COR-L47 (cell line): ENCODE results near the gene MCUR1.
"Not testable (repeated sequence)": the region's sequence is repeated elsewhere in the genome, so short reads cannot be mapped to it uniquely, and the experiment has no call there.

Source experiments
- DNase-seq: peaks from one replicate; lab custom pipeline; 2025; lab: John Stamatoyannopoulos, UW

MCUR1 gene, protein sequence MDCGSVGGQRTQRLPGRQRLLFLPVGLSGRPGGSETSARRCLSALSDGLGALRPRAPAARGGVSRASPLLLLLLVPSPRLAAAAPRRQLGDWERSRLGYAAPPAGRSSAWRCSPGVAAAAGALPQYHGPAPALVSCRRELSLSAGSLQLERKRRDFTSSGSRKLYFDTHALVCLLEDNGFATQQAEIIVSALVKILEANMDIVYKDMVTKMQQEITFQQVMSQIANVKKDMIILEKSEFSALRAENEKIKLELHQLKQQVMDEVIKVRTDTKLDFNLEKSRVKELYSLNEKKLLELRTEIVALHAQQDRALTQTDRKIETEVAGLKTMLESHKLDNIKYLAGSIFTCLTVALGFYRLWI

DNA sequence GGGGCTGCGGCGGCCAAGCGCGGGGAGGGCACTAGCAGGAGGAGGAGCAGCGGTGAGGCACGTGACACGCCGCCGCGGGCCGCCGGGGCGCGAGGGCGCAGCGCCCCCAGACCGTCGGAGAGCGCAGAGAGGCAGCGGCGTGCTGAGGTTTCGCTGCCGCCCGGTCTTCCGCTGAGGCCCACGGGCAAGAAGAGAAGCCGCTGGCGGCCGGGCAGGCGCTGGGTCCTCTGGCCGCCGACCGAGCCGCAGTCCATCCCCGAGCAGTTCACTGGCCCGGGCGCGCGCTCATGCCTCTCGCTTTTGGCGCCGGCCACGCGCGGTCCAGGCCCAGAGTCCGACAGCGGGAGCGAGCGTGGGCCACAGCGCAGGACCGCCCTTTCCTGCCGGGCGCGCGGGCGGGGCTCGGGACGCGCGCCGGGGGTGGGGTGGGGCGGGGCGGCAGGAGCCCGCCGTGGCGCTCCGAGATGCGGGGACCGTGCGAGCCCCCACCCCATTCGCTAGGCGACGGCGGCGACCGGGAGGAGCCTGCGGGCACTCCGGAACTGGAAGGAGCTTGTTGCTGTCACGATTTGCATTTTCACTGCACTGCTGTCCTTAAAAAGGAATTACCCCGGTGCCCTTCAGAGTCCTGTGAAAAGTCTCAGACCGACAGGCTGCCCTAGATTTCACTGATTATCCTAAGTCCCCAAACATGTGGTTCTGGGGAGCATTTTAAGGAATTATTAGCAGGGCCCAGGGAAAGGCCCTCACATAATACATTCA lies at the start of gene MCUR1:
Gene MCUR1, minus strand, starts transcription at position 382 of the 762 bp plus-strand sequence. Its CDS starts 128 bp downstream, at position 254.
- peak; percentile 88 for DNase-seq

DNA sequence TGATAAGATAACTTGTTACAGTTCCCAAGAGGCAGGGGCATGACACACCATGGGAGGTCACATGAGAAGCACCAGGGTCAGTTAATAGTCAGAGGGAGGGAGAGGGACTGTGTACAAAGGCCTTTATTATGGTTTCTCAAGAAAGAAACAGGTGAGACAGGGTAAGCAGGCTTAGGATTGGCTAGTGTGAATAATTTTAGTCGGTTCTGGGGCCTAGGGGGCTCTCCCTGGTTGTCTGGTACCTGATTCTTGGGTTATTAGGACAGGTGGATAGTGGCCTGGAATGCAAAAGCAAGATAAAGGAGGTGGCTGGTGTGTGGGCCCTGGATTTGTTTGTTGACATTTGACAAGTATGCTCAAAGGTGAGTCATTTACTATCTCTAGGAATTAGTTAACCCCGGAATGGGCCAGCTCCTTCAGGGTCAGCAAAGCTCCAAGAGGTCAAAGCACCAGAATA lies 49.4 kb upstream of the MCUR1 start:
- DNase-seq: no peak

DNA sequence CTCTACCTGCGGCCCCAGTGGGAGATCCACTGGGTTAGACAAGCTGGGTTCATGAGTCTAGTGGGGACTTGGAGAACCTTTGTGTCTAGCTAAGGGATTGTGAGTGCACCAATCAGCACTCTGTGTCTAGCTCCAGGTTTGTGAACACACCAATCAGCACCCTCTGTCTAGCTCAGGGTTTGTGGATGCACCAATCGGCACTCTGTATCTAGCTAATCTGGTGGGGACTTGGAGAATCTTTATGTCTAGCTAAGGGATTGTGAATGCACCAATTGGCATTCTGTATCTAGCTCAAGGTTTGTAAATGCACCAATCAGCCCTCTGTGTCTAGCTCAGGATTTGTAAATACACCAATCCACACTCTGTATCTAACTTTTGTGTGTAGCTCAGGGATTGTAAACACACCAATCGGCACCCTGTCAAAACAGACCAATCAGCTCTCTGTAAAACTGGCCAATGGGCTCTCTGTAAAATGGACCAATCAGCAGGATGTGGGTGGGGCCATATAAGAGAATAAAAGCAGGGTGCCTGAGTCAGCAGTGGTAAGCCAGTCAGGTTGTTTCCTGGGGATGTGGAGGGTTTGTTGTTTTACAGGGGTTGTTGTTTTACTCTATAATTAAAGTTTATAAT lies 46.3 kb upstream of the MCUR1 start:
- not testable (repeated sequence) for DNase-seq

DNA sequence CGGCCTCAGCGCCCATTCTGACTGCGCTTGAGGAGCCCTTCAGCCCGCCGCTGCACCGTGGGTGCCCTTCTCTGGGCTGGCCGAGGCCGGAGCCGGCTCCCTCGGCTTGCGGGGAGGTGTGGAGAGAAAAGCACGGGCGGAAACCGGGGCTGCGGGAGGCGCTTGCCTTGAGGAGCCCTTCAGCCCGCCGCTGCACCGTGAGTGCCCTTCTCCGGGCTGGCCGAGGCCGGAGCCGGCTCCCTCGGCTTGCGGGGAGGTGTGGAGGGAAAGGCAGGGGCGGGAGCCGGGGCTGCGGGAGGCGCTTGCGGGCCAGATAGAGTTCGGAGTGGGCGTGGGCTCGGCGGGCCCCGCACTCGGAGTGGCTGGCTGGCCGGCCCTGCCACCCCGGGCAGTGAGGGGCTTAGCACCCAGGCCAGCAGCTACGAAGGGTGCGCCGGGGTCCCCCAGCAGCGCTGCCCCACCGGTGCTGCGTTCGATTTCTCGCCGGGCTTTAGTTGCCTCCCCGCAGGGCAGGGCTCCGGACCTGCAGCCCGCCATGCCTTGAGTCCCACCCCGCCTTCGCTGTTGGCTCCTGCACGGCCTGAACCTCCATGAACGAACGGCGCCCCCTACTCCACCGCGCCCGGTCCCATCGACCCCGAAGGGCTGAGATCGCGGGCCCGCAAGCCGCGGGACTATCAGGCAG lies 45.7 kb upstream of the MCUR1 start:
- DNase-seq: no peak

DNA sequence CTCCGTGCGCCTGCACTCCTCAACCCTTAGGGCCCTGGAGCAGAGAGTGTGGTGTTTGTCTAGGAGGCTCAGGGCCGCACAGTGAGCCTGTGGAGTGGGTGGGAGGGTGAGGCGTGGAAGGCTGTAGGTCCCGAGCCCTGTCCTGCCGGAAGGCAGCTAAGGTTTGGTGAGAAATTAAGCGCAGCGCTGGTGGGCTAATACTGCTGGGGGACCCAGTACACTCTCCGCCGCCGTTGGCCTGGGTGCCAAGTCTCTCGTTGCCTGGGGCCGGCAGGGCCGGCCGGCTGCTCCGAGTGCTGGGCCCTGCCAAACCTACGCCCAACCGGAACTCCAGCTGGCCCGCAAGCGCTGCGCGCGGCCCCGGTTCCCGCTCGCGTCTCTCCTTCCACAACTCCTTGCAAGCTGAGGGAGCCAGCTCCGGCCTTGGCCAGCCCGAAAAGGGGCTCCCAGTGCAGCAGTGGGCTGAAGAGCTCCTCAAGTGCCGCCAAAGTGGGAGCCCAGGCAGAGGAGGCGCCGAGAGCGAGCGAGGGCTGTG lies 40.4 kb upstream of the MCUR1 start:
- no peak for DNase-seq

DNA sequence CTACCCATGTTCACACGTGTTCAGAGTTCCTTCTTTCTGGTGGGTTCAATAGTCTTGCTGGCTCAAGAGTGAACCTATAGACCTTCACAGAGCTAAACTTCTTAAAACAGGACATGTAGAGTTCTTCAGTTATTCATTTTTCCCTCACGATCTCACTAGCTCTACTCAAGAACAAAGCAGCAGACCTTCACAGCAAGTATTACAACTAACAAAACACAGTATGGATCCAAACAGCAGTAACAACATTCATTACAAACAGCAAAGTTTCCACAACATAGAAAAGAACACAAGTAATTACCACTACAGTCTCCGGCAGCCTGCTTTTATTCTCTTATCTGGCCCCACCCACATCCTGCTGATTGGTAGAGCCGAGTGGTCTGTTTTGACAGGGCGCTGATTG lies 39.5 kb upstream of the MCUR1 start:
- DNase-seq: no peak

DNA sequence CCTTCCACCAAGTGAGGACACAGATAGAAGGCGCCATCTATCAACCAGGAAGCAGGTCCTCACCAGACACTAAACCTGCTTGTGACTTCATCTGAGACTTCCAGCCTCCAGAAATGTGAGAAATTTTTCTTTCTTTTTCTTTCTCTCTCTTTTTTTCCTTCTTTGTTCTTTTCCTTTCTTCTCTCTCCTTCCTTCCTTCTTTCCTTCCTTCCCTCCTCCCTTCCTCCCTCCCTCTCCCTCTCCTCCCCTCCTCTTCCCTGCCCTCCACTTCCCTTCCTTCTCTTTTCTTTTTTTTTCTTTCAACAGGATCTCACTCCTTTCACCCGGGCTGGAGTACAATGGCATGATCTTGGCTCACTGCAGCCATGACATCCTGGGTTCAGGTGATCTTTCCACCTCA lies 37.4 kb upstream of the MCUR1 start:
- no peak for DNase-seq

DNA sequence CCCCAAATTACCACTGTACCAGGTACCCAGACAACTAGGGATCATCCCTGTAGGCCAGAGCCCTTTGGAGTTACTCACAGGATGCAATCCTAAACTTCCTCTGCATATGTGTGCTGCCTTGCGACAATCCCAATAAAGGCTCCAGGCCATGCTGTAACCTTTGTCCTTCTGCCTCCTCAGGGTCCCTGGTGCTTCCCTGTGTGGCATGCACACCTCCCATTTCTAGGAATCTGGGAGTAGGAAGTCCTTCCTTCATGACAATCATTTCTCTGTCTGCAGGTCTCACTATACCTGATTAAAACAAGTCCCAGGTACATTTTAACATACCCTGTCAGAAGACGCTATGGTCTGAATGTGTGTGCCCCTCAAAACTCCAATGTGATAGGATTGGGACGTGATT lies 37.0 kb upstream of the MCUR1 start:
- DNase-seq: no peak

DNA sequence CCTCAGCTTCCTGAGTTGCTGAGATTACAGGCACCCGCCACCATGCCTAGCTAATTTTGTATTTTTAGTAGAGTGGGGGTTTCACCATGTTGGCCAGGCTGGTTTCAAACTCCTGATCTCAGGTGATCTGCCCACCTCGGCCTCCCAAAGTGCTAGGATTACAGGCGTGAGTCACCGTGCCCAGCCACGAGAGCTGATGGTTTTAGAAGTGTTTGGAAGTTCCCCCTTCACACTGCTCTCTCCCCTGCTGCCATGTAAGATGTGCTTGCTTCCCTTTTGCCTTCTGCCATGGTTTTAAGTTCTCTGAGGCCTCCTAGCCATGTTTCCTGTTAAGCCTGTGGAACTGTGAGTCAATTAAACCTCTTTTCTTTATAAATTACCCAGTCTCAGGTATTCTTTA lies 36.3 kb upstream of the MCUR1 start:
- not testable (repeated sequence) for DNase-seq

DNA sequence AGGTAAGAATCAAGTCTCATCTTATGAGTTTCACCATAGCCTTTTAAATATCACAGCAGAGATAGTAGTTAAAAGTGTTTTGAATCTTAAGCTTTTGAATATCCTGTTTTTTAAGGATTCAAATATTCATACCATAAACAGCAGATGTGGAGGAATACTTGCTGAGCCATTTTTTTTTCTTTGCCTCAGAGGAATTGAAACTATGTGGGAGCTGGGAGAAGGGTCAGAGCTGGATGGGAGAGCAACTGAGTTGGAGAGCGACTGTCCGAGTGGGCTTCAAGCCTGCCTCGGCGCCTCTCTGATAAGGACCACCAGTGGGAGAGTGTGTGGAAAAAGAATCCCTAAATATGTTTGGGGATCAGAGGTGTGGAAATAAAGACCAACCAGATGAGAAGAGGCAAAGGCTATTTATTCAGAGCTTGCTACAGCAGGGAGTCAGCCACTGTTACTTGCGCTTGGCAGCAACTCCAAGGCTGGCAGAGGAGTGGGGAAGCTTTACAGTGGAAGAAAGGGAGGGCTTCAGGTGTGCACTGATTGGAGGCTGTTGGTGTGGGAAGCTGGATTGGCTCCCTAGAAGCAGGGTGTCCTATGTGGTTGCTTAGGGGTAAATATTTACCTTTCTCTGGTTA lies 34.3 kb upstream of the MCUR1 start:
- DNase-seq: peak; percentile 68

DNA sequence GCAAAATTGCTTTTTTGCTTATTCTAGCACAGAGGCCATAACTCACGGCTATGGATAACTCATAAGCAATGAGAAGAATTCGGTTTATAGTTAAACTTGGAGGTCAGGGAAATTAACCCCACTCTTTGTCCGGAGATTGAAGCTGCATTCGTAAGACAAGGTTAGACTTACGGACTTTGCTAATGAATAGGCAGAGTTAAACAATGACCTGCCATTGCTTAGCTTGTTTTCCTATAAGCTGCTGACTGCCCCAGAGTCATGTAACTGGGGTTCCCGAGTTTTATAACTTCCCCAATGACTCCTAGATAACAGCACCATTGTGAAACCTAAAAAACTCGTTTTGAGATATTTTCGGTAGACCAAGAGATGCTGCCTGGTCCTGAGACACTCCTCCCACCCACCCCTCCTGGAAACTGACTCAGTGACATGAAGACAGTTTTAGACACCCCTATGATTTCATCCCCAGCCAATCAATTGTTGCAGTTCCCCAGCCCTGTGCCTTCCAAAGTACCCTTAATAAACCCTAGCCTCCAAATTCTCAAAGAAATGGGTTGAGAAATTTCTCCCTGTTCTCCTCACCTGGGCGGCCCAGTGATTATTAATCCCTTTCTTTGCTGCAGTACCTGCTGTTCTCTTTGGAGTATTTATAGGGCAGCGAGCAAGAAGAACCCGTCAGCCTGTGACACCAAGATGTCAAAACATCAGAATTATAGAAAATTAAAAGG lies 33.1 kb upstream of the MCUR1 start:
- DNase-seq: no peak

DNA sequence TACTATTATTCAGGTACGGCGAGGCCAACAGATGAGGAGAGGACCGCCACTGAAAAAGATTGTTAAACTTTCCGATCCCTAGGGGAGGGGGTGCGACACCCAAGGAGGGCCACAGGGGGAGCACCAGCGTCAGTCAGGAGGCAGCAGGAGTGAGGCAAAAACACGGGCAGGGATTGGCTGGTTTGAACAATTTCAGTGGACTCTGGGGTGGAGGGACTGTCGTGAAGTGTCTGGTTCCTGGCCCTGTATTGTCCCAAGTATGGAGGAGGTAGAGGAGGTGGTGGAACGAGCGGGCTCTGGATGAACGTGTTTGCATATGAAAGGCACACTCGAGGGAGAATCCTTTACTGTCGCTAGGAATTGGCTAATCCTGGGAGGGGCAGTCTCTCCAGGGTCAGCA lies 32.5 kb upstream of the MCUR1 start:
- DNase-seq: no peak

DNA sequence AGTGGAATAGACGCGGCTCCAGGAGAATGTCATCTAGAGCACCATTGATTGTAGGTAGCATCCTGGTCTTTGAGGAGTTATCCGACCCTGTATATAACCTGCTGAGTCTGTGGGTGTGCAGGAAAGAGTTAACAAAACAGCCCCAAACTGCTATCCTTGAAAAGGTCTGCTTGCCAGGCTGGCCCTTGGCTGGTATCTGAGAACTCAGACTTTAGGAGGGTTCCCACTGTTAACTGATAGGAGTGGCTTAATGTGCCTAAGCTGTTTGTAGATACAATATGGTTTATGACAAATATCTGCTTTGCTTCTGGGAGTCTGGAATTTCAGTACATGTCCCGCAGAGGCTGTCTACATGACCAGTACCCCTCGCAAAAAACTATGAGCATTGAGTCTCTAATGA lies 27.6 kb upstream of the MCUR1 start:
- DNase-seq: no peak

DNA sequence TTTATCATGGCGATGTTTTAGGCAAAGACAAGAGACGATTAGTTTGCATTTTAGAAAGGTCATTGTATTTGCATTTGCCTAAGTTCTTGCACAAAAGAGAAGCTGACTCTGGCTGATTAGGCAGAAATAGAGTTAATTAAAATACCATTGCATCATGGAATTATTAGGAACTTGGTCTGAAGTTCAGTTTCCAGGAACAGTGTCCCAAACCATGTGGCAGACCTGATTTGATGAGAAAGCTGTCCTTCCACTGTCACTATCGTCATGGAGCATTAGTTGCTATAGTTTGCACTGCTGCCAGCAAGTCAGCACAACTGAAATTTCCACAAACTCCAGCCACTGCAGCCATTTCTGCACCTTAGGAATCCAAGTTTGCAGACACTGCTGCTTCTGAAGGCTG lies 24.3 kb upstream of the MCUR1 start:
- DNase-seq: no peak

DNA sequence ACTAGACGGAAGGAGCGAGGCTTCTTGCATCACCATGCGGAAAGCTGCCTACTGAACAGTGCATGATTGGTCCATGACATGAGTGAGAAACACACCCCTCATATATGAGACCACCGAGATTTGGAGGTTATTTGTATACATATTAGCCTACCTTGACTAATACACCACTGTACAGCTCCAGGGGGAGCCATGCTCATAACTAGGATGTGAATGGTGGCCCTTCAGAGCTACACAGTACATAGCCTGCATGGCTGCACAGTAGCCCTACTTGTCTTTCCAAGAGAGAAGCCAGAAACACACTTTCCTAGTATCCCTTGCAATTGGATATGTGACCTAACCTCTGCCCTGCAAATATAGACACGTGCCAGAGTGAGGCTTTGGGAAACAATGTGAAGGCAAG lies 21.8 kb upstream of the MCUR1 start:
- DNase-seq: no peak

DNA sequence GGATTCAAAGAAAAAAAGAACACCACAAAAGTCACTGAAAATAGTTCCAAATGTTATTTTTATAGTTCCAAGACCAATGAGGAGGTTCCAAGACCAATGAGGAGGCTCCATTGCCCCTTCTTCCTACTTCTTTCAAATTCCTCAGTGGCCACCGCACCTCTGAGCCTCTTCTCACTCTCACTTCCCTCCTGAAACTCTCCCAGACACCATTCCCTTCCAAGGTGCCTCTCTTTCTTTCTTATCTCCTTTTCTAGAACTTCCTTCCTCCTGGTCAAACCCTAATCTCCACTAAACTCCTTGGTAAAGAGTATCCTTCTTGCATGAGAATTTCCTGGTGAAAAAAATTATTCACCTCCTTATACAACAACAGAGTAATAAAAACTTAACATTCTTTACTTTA lies 20.4 kb upstream of the MCUR1 start:
- no peak for DNase-seq

DNA sequence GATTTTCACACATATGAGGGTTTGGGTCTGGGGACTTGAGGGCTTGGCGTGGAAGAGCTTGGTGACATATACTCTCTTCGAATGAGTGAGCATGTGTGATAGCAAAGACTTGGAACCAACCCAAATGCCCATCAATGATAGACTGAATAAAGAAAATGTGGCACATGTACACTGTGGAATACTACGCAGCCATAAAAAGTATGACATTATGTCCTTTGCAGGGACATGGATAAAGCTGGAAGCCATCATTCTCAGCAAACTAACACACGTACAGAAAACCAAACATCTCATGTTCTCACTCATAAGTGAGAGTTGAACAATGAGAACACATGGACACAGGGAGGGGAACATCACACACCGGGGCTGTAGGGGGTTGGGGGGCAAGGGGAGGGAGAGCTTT lies 19.7 kb upstream of the MCUR1 start:
- DNase-seq: not testable (repeated sequence)

DNA sequence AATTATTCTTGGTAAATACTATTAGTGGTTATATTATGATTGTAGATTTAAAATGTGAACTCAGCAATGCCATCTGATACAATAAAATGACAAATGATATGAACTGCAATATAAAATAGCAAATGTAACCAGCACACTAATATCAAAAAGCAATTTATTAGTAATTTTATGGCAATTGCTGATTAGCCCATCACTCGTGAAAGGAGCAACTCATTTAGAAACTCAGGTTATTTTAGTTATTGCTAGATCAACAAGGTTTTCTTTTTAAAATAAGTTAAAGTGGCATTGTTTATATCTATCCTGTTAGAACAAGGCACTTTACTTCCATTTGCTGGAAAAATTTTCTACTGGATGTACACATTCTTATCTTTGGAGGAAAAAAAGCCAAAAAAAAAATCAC lies 18.4 kb upstream of the MCUR1 start:
- no peak for DNase-seq

DNA sequence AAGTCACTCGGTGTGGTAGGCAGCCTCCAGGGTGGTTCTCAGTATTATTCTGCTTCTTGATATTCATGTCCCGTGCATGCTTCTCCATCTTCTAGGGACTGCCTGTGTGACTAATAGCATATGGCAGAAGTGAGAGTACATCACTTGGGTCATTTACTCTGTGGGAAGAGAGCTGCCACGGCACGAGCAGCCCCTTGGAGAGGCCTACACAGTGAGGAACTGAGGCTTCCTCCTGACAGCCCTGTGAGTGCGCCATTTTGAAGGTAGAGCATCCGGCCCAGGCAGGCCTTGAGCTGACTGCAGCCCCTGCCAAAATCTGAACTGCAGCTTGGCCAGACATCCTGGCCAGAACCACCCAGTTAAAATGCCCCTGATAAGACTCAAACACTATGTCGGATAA lies 17.3 kb upstream of the MCUR1 start:
- DNase-seq: no peak

DNA sequence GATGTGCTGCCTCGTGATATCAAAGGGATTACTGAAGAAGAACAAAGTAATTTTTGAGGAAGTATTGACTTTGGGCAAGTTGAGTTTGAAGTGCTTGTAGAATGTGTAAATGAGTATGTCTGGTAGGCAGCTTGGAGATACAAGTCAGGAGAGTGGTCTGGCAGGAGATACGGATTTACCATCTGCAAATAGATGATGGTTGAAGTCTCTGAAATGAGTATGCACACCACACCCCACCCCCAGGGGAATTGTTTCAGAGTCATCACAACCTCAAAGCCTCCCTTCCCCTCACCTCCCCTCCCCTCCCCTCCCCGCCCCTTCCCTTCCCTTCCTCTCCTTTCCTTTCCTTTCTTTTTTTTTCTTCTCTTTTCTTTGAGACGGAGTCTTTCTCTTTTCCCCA lies 16.4 kb upstream of the MCUR1 start:
- DNase-seq: no peak

DNA sequence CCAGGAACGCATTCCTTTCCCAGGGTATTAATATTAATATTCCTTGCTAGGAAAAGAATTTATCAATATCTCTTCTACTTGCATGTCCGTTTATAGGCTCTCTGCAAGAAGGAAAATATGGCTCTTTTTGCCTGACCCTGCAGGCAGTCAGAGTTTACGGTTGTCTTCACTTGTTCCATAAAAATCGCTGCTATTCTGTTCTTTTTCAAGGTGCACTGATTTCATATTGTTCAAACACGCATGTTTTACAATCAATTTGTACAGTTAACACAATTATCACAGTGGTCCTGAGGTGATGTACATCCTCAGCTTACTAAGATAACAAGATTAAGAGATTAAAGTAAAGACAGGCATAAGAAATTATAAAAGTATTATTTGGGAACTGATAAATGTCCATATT lies 15.1 kb upstream of the MCUR1 start:
- DNase-seq: not testable (repeated sequence)
